H9 (cell line): Measurements from ENCODE around the gene METTL1. TPM values are rescaled to one million over a fixed set of nuclear protein-coding genes. Genes with fewer than 3 reads are reported as not detected.
"Not testable (repeated sequence)": the region's sequence is repeated elsewhere in the genome, so short reads cannot be mapped to it uniquely, and the experiment has no call there.

Experiments
- DNase-seq: peaks from one replicate; pipeline ENCODE4 v3.0.0-alpha.2; 2017
- H2AFZ ChIP-seq: one replicate; pipeline ENCODE4 v1.6.1; 2013; ENCODE audit warnings: mild to moderate bottlenecking, low read length, control low read depth, moderate library complexity
- H2AK5ac ChIP-seq: 2 replicates; pipeline ENCODE4 v1.6.1; 2013; ENCODE audit warnings: low read length, control low read depth, mixed read lengths; ENCODE audit not compliant: insufficient read length
- H2BK120ac ChIP-seq: one replicate; pipeline ENCODE4 v1.6.1; 2013; ENCODE audit warnings: low read depth, mild to moderate bottlenecking, low read length, control low read depth, inconsistent platforms; ENCODE audit not compliant: poor library complexity, severe bottlenecking
- H2BK12ac ChIP-seq: 2 replicates; pipeline ENCODE4 v1.6.1; 2013; ENCODE audit warnings: low read length, control low read depth, mixed read lengths, low read depth; ENCODE audit not compliant: insufficient read length
- H2BK15ac ChIP-seq: 2 replicates; pipeline ENCODE4 v1.6.1; 2013; ENCODE audit warnings: low read depth, low read length, control low read depth
- H2BK20ac ChIP-seq: one replicate; pipeline ENCODE4 v1.6.1; 2013; ENCODE audit warnings: low read depth, mild to moderate bottlenecking, low read length, control low read depth, inconsistent platforms; ENCODE audit not compliant: poor library complexity, severe bottlenecking
- H2BK5ac ChIP-seq: 2 replicates; pipeline ENCODE4 v1.6.1; 2013; ENCODE audit warnings: low read length, control low read depth, mixed read lengths; ENCODE audit not compliant: insufficient read length
- H3K14ac ChIP-seq: 2 replicates; pipeline ENCODE4 v1.6.1; 2013; ENCODE audit warnings: low read length, control low read depth; ENCODE audit not compliant: insufficient read depth
- H3K18ac ChIP-seq: 2 replicates; pipeline ENCODE4 v1.6.1; 2013; ENCODE audit warnings: low read depth, mild to moderate bottlenecking, mixed read lengths, low read length, control low read depth; ENCODE audit not compliant: insufficient read length
- H3K23ac ChIP-seq: 2 replicates; pipeline ENCODE4 v1.6.1; 2013; ENCODE audit warnings: low read length, control low read depth, mixed read lengths, low read depth; ENCODE audit not compliant: insufficient read length
- H3K23me2 ChIP-seq: 2 replicates; pipeline ENCODE4 v1.6.1; 2013; ENCODE audit warnings: low read depth, mild to moderate bottlenecking, mixed read lengths, low read length, control low read depth; ENCODE audit not compliant: insufficient read length, poor library complexity, severe bottlenecking
- H3K27ac ChIP-seq: 2 replicates; pipeline ENCODE4 v1.5.1; 2013; ENCODE audit warnings: low read length, control low read depth, mixed read lengths, low read depth; ENCODE audit not compliant: insufficient read length
- H3K27me3 ChIP-seq: 2 replicates; pipeline ENCODE4 v1.6.1; 2013; ENCODE audit warnings: low read length, control low read depth, inconsistent platforms; ENCODE audit not compliant: insufficient read depth
- H3K4ac ChIP-seq: 2 replicates; pipeline ENCODE4 v1.6.1; 2013; ENCODE audit warnings: low read depth, mild to moderate bottlenecking, control low read depth, inconsistent platforms, low read length, moderate library complexity
- H3K4me1 ChIP-seq: 2 replicates; pipeline ENCODE4 v1.6.1; 2013; ENCODE audit warnings: low read length, control low read depth, inconsistent platforms; ENCODE audit not compliant: insufficient read depth
- H3K4me2 ChIP-seq: 2 replicates; pipeline ENCODE4 v1.6.1; 2013; ENCODE audit warnings: low read length, control low read depth, mixed read lengths; ENCODE audit not compliant: insufficient read length, insufficient read depth
- H3K56ac ChIP-seq: 2 replicates; pipeline ENCODE4 v1.6.1; 2013; ENCODE audit warnings: low read depth, mild to moderate bottlenecking, mixed read lengths, low read length, control low read depth; ENCODE audit not compliant: insufficient read length
- H3K79me1 ChIP-seq: 2 replicates; pipeline ENCODE4 v1.6.1; 2013; ENCODE audit warnings: low read depth, mild to moderate bottlenecking, moderate library complexity, low read length, control low read depth, inconsistent platforms; ENCODE audit not compliant: insufficient read depth, poor library complexity, severe bottlenecking
- H3K79me2 ChIP-seq: 2 replicates; pipeline ENCODE4 v1.6.1; 2013; ENCODE audit warnings: low read length, control low read depth, inconsistent platforms; ENCODE audit not compliant: insufficient read depth
- H3K9ac ChIP-seq: 2 replicates; pipeline ENCODE4 v1.6.1; 2013; ENCODE audit warnings: low read length, control low read depth, mixed read lengths; ENCODE audit not compliant: insufficient read length; ENCODE audit errors: extremely low read depth
- H3K9me3 ChIP-seq: one replicate; pipeline ENCODE4 v1.6.1; 2013; ENCODE audit warnings: low read depth, low read length, inconsistent platforms; ENCODE audit not compliant: control insufficient read depth
- H3T11ph ChIP-seq: one replicate; pipeline ENCODE4 v1.6.1; 2013; ENCODE audit warnings: mild to moderate bottlenecking, low read length, control low read depth, inconsistent platforms
- H4K20me1 ChIP-seq: one replicate; pipeline ENCODE4 v1.6.1; 2013; ENCODE audit not compliant: control insufficient read depth, insufficient read length, insufficient read depth
- H4K5ac ChIP-seq: 2 replicates; pipeline ENCODE4 v1.6.1; 2013; ENCODE audit warnings: low read depth, mild to moderate bottlenecking, mixed read lengths, low read length, control low read depth; ENCODE audit not compliant: insufficient read length
- H4K8ac ChIP-seq: replicated peaks from 2 replicates; pipeline ENCODE4 v1.6.1; 2013; ENCODE audit warnings: low read length, control low read depth, mixed read lengths, low read depth; ENCODE audit not compliant: insufficient read length
- H4K91ac ChIP-seq: 2 replicates; pipeline ENCODE4 v1.6.1; 2013; ENCODE audit warnings: low read depth, mild to moderate bottlenecking, moderate library complexity, mixed read lengths, low read length, control low read depth; ENCODE audit not compliant: insufficient read length
- H3K27ac Mint-ChIP-seq, 3 experiments: 2 replicates in 2 of 3; 3 replicates in 1 of 3; pipeline ENCODE4 v1.8.0; 2020 to 2021; ENCODE audit warnings: mixed read lengths in 3 of 3, mild to moderate bottlenecking in 1 of 3, moderate library complexity in 1 of 3
- H3K27me3 Mint-ChIP-seq: 2 replicates; pipeline ENCODE4 v1.8.0; 2021; ENCODE audit warnings: low read depth, mild to moderate bottlenecking, moderate library complexity, mixed read lengths
- H3K36me3 Mint-ChIP-seq, 3 experiments: 2 replicates in 2 of 3; 3 replicates in 1 of 3; pipeline ENCODE4 v1.8.0; 2020 to 2021; ENCODE audit warnings: low read depth in 3 of 3, mixed read lengths in 3 of 3; ENCODE audit not compliant: insufficient read depth in 1 of 3
- H3K4me1 Mint-ChIP-seq, 2 experiments: 2 replicates each; pipeline ENCODE4 v1.8.0; 2020; ENCODE audit warnings: mixed read lengths in 2 of 2
- H3K4me3 Mint-ChIP-seq, 2 experiments: 2 replicates in 1 of 2; 3 replicates in 1 of 2; pipeline ENCODE4 v1.8.0; 2020 to 2021; ENCODE audit warnings: mild to moderate bottlenecking in 2 of 2, mixed read lengths in 2 of 2, moderate library complexity in 1 of 2
- H3K9me3 Mint-ChIP-seq, 2 experiments: 2 replicates in 1 of 2; 3 replicates in 1 of 2; pipeline ENCODE4 v1.8.0; 2020; ENCODE audit warnings: mild to moderate bottlenecking in 2 of 2, mixed read lengths in 2 of 2, moderate library complexity in 1 of 2
- WGBS: extraction: QIAGEN DNeasy Blood & Tissue Kit; methylation state at CpG from one replicate; pipeline ENCODE4 v1.1.7; 2013; ENCODE audit warnings: missing lambda C conversion rate, low lambda C conversion rate, mixed read lengths; ENCODE audit not compliant: insufficient read length; ENCODE audit errors: extremely low coverage; 5-methylcytosine and 5-hydroxymethylcytosine counted together
- long read RNA-seq: library from polyadenylated mRNA; unstranded; transcript quantifications from one replicate; pipeline ENCODE4 v2.0.0, GENCODE V29; 2020
- total RNA-seq: library from RNA; stranded (reverse); gene quantifications from 2 replicates; pipeline ENCODE4 v1.2.1, GENCODE V29; 2021
- TF ChIP-seq, protein P1 (sequence below): fragments of 200-600 bp; sonication (generic); conservative IDR thresholded peaks from 3 replicates; pipeline ENCODE4 v1.8.0; 2021; ENCODE audit warnings: antibody characterized with exemption, mild to moderate bottlenecking

The METTL1 gene
- 58.4 and 66.7 TPM in 2 replicates for total RNA-seq
- long read RNA-seq, transcript METTL1-202 (6 exons, 2,066 nt), result major isoform, 177 of 225 reads
- long read RNA-seq, transcript METTL1-201 (5 exons, 1,096 nt), result minor isoform, 33 of 225 reads
- long read RNA-seq, partial matches to known transcripts, result 2 of 225 reads
- long read RNA-seq, other reads (novel, unspliced or antisense), result 13 of 225 reads

- Histone ChIP-seq H4K91ac (no peak within 1 kb of the TSS), H3K9me3 (no peaks in the 10 kb centered on the region), H3K9ac (peak within 1 kb of the TSS; percentile 94), H3K79me2 (no peaks in the 10 kb centered on the region), H2BK20ac (no peak within 1 kb of the TSS), H2BK5ac (no peak within 1 kb of the TSS), H2AK5ac (no peak within 1 kb of the TSS), H3K4ac (no peak within 1 kb of the TSS), H3K4me1 (peaks cover 3% of the 10 kb centered on the region; the same call in 1 of the 2 replicates), H3K23ac (no peak within 1 kb of the TSS), H3K23me2 (peaks cover 9% of the 10 kb centered on the region), H3K27me3 (no peaks in the 10 kb centered on the region; the same call in 1 of the 2 replicates), H3K79me1 (no peaks in the 10 kb centered on the region), H3K18ac (peak within 1 kb of the TSS; percentile 97), H3K27ac (peak within 1 kb of the TSS; percentile 17), H4K8ac (no peak within 1 kb of the TSS), H3T11ph (peak within 1 kb of the TSS; percentile 56), H2BK12ac (no peak within 1 kb of the TSS), H4K20me1 (no peaks in the 10 kb centered on the region), H3K14ac (peak within 1 kb of the TSS; percentile 98), H3K56ac (no peak within 1 kb of the TSS), H2BK120ac (no peak within 1 kb of the TSS), H4K5ac (no peak within 1 kb of the TSS), H3K4me2 (peak within 1 kb of the TSS; percentile 44), H2AFZ (peak within 1 kb of the TSS; percentile 72), H2BK15ac (no peak within 1 kb of the TSS)
- TF ChIP-seq, protein P1, sequence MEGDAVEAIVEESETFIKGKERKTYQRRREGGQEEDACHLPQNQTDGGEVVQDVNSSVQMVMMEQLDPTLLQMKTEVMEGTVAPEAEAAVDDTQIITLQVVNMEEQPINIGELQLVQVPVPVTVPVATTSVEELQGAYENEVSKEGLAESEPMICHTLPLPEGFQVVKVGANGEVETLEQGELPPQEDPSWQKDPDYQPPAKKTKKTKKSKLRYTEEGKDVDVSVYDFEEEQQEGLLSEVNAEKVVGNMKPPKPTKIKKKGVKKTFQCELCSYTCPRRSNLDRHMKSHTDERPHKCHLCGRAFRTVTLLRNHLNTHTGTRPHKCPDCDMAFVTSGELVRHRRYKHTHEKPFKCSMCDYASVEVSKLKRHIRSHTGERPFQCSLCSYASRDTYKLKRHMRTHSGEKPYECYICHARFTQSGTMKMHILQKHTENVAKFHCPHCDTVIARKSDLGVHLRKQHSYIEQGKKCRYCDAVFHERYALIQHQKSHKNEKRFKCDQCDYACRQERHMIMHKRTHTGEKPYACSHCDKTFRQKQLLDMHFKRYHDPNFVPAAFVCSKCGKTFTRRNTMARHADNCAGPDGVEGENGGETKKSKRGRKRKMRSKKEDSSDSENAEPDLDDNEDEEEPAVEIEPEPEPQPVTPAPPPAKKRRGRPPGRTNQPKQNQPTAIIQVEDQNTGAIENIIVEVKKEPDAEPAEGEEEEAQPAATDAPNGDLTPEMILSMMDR, result no peak
- Mint-ChIP-seq H3K9me3 (no peaks in the 10 kb centered on the region), H3K4me3 (peak within 1 kb of the TSS; percentile 98 to 99), H3K36me3 (peaks cover 20 to 42% (median 31%) of the 10 kb centered on the region in 3 experiments), H3K27me3 (peaks cover 7% of the 10 kb centered on the region), H3K4me1 (peaks cover 13 to 19% of the 10 kb centered on the region in 2 experiments), H3K27ac (peak within 1 kb of the TSS; percentile 100)
- no CpG with 5 or more reads among the region's 28 CpGs for WGBS
- DNase-seq, result peak; percentile 99
These were observed at the start of gene METTL1 for GRCh38 chr12:57771873-57772428. Gene METTL1 (minus strand): TSS chr12:57772105. CDS start chr12:57772083, 22 bp downstream.

DNA sequence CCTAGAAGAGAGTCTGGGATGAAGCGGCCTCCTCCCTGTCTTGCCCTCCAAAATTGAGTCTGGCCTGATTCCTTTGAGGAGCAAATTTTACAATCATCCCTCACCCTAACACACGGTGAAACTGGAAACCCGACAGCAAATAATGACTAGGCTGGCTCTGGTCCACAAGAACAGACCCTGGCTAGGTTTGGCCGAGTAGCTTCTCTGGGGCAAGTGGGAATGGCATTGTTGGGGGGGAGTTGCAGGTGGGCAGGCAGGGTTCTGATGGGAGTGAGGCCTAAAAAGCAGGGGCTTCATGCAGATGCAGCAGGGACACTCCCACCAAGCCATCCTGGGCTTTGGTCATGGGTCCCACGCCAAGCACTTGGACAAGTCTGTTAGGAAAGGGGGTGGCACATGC is 49.1 kb upstream of the METTL1 start:
- not testable (repeated sequence) for DNase-seq, H4K20me1 ChIP-seq, H3K4me1 Mint-ChIP-seq, H3K79me2 ChIP-seq, H2AK5ac ChIP-seq, H3K4me1 ChIP-seq, H3K27me3 ChIP-seq, H3K9me3 Mint-ChIP-seq, H2BK5ac ChIP-seq, H3K14ac ChIP-seq, H3K9me3 ChIP-seq, H4K91ac ChIP-seq, H2BK15ac ChIP-seq, H2BK20ac ChIP-seq, H3K4me2 ChIP-seq, H3K9ac ChIP-seq, H4K8ac ChIP-seq, H3K4me3 Mint-ChIP-seq, H3K4ac ChIP-seq, H3K18ac ChIP-seq, H3K23ac ChIP-seq, H2BK12ac ChIP-seq, H4K5ac ChIP-seq, H3K56ac ChIP-seq, H3T11ph ChIP-seq, H3K27ac ChIP-seq, H3K79me1 ChIP-seq, H2AFZ ChIP-seq, H2BK120ac ChIP-seq, H3K23me2 ChIP-seq, H3K27me3 Mint-ChIP-seq
- WGBS, result no CpG with 5 or more reads among the region's 5 CpGs
- peaks cover 29 to 54% (median 51%) of the 10 kb centered on the region in 3 experiments; a peak in 6 of 7 replicates for H3K36me3 Mint-ChIP-seq
- peak overlapping the region in 1 of 3 experiments; percentile 66; a peak in 1 of 7 replicates for H3K27ac Mint-ChIP-seq
